HUES48 (cell line): ENCODE data around the gene SERPINB1.

ENCODE experiments used
- H3K27ac ChIP-seq: one replicate; pipeline ENCODE4 v1.7.0; 2013; ENCODE audit warnings: low read depth, low read length, inconsistent platforms
- H3K27me3 ChIP-seq: 2 replicates; pipeline ENCODE4 v1.6.1; 2013; ENCODE audit warnings: mild to moderate bottlenecking, low read length; ENCODE audit not compliant: control insufficient read depth, insufficient read depth
- H3K36me3 ChIP-seq: 2 replicates; pipeline ENCODE4 v1.6.1; 2013; ENCODE audit warnings: low read length; ENCODE audit not compliant: control insufficient read depth, insufficient read depth
- H3K4me1 ChIP-seq: 2 replicates; pipeline ENCODE4 v1.6.1; 2013; ENCODE audit warnings: mild to moderate bottlenecking, low read length; ENCODE audit not compliant: control insufficient read depth, insufficient read depth
- H3K4me3 ChIP-seq: 2 replicates; pipeline ENCODE4 v1.5.1; 2013; ENCODE audit warnings: mild to moderate bottlenecking, low read depth, low read length
- H3K9ac ChIP-seq: 2 replicates; pipeline ENCODE4 v1.6.1; 2013; ENCODE audit warnings: mild to moderate bottlenecking, low read depth, low read length, moderate library complexity
- H3K9me3 ChIP-seq: 2 replicates; pipeline ENCODE4 v1.6.1; 2013; ENCODE audit warnings: low read length; ENCODE audit not compliant: control insufficient read depth, insufficient read depth

The SERPINB1 gene

GRCh38 chr6:2800552-2801316, 40.9 kb downstream of the SERPINB1 start:
- Histone ChIP-seq H3K4me1 (no peaks in the 10 kb centered on the region; the same call in 1 of the 2 replicates), H3K36me3 (no peaks in the 10 kb centered on the region), H3K4me3 (no peak overlapping the region), H3K9me3 (no peaks in the 10 kb centered on the region), H3K9ac (no peak overlapping the region), H3K27me3 (no peaks in the 10 kb centered on the region), H3K27ac (no peak overlapping the region)

GRCh38 chr6:2799936-2800527, 41.6 kb downstream of the SERPINB1 start:
- Histone ChIP-seq H3K9ac (no peak overlapping the region), H3K27ac (no peak overlapping the region), H3K4me3 (no peak overlapping the region), H3K27me3 (no peaks in the 10 kb centered on the region), H3K9me3 (no peaks in the 10 kb centered on the region), H3K36me3 (no peaks in the 10 kb centered on the region), H3K4me1 (no peaks in the 10 kb centered on the region; the same call in 1 of the 2 replicates)

- Histone ChIP-seq H3K4me3 (no peak overlapping the region), H3K9me3 (no peaks in the 10 kb centered on the region), H3K36me3 (no peaks in the 10 kb centered on the region), H3K4me1 (no peaks in the 10 kb centered on the region; the same call in 1 of the 2 replicates), H3K27ac (no peak overlapping the region), H3K9ac (no peak overlapping the region), H3K27me3 (no peaks in the 10 kb centered on the region)
Measured at GRCh38 chr6:2798586-2799134, 43.0 kb downstream of the SERPINB1 start.

- Histone ChIP-seq H3K36me3 (no peaks in the 10 kb centered on the region), H3K4me1 (no peaks in the 10 kb centered on the region; the same call in 1 of the 2 replicates), H3K9me3 (no peaks in the 10 kb centered on the region), H3K4me3 (no peak overlapping the region), H3K27me3 (no peaks in the 10 kb centered on the region), H3K27ac (no peak overlapping the region), H3K9ac (no peak overlapping the region)
Measured at GRCh38 chr6:2797564-2798031, 44.1 kb downstream of the SERPINB1 start.

GRCh38 chr6:2796861-2797260, 44.8 kb downstream of the SERPINB1 start:
- Histone ChIP-seq H3K9ac (no peak overlapping the region), H3K4me1 (no peaks in the 10 kb centered on the region; the same call in 1 of the 2 replicates), H3K27ac (no peak overlapping the region)

GRCh38 chr6:2795956-2796355, 45.7 kb downstream of the SERPINB1 start:
- H3K36me3 ChIP-seq, result no peaks in the 10 kb centered on the region
- H3K4me3 ChIP-seq, result no peak overlapping the region
- no peaks in the 10 kb centered on the region for H3K9me3 ChIP-seq
- no peak overlapping the region for H3K27ac ChIP-seq
- no peak overlapping the region for H3K9ac ChIP-seq
- H3K27me3 ChIP-seq, result no peaks in the 10 kb centered on the region
- peaks cover 2% of the 10 kb centered on the region; the same call in 1 of the 2 replicates for H3K4me1 ChIP-seq

More at GRCh38 chr6:2796861-2797260, 44.8 kb downstream of the SERPINB1 start:
- no peaks in the 10 kb centered on the region for H3K36me3 ChIP-seq
- no peak overlapping the region for H3K4me3 ChIP-seq
- no peaks in the 10 kb centered on the region for H3K27me3 ChIP-seq
- no peaks in the 10 kb centered on the region for H3K9me3 ChIP-seq

GRCh38 chr6:2795162-2795561, 46.5 kb downstream of the SERPINB1 start:
- H3K9me3 ChIP-seq, result no peaks in the 10 kb centered on the region

GRCh38 chr6:2794171-2794730, 47.4 kb downstream of the SERPINB1 start:
- H3K27me3 ChIP-seq, result no peaks in the 10 kb centered on the region
- peaks cover 10% of the 10 kb centered on the region; the same call in 1 of the 2 replicates for H3K4me1 ChIP-seq
- no peaks in the 10 kb centered on the region for H3K36me3 ChIP-seq
- no peak overlapping the region for H3K4me3 ChIP-seq
- no peak overlapping the region for H3K9ac ChIP-seq
- H3K9me3 ChIP-seq, result no peaks in the 10 kb centered on the region
- H3K27ac ChIP-seq, result no peak overlapping the region

More at GRCh38 chr6:2795162-2795561, 46.5 kb downstream of the SERPINB1 start:
- Histone ChIP-seq H3K4me3 (no peak overlapping the region), H3K9ac (no peak overlapping the region), H3K27ac (no peak overlapping the region), H3K36me3 (no peaks in the 10 kb centered on the region), H3K27me3 (no peaks in the 10 kb centered on the region), H3K4me1 (peaks cover 8% of the 10 kb centered on the region; the same call in 1 of the 2 replicates)

GRCh38 chr6:2793534-2794151, 48.0 kb downstream of the SERPINB1 start:
- H3K9me3 ChIP-seq, result no peaks in the 10 kb centered on the region
- H3K4me3 ChIP-seq, result no peak overlapping the region
- no peaks in the 10 kb centered on the region for H3K27me3 ChIP-seq
- no peak overlapping the region for H3K27ac ChIP-seq
- no peak overlapping the region for H3K9ac ChIP-seq
- peaks cover 10% of the 10 kb centered on the region; the same call in 1 of the 2 replicates for H3K4me1 ChIP-seq
- H3K36me3 ChIP-seq, result no peaks in the 10 kb centered on the region

- H3K4me3 ChIP-seq, result no peak overlapping the region
- H3K36me3 ChIP-seq, result no peaks in the 10 kb centered on the region
- H3K4me1 ChIP-seq, result 0 out of 2 replicates have a peak, but pooled peaks cover 10% of the 10 kb centered on the region
- H3K9ac ChIP-seq, result no peak overlapping the region
- no peak overlapping the region for H3K27ac ChIP-seq
- no peaks in the 10 kb centered on the region for H3K27me3 ChIP-seq
- no peaks in the 10 kb centered on the region for H3K9me3 ChIP-seq
Measured at GRCh38 chr6:2792330-2793110, 49.1 kb downstream of the SERPINB1 start.
